ENCODE data around the gene SHKBP1. TPM values are rescaled to one million over a fixed set of nuclear protein-coding genes. Genes with fewer than 3 reads are reported as not detected.
"Not testable (repeated sequence)": the region's sequence is repeated elsewhere in the genome, so short reads cannot be mapped to it uniquely, and the experiment has no call there.

The SHKBP1 gene
- total and polyA plus RNA-seq, 3 experiments from 2014 or later = 103 to 159 (median 104) TPM

GRCh38 chr19:40588110-40588854 is 11.6 kb downstream of the SHKBP1 start:
- Mint-ChIP-seq H3K4me1 (peaks cover 2 to 8% (median 4%) of the 10 kb centered on the region in 3 donors), H3K27ac (peak overlapping the region in 2 of 8 donors; percentile 81 to 88), H3K36me3 (peaks cover 3 to 69% (median 7%) of the 10 kb centered on the region in 3 donors), H3K4me3 (no peak overlapping the region), H3K9me3 (no peaks in the 10 kb centered on the region), H3K27me3 (no peaks in the 10 kb centered on the region)
- H3K27me3 ChIP-seq (ENCODE audit: insufficient read depth, low read length, poor library complexity, severe bottlenecking) = no peaks in the 10 kb centered on the region
- ChIA-PET CTCF (interaction anchor here (1.2 to 2.7 kb wide), 3 partner anchors 10 to 47 kb away, joined by 3 to 7 read pairs (median 3); no protein-coding TSS in a partner anchor), POLR2A (no interaction called here)
- no peak overlapping the region for H3K4me3 ChIP-seq (ENCODE audit: low read length)
- no peak for DNase-seq
- no peaks in the 10 kb centered on the region for H3K4me1 ChIP-seq (ENCODE audit: insufficient read depth, low read length)
- H3K36me3 ChIP-seq (ENCODE audit: insufficient read depth, low read length) = peaks cover 13% of the 10 kb centered on the region
- no peaks in the 10 kb centered on the region for H3K9me3 ChIP-seq (ENCODE audit: low read length)
- H3K27ac ChIP-seq (ENCODE audit: low read depth, low read length) = no peak overlapping the region

GRCh38 chr19:40588926-40589569 is 12.4 kb downstream of the SHKBP1 start:
- no peak for DNase-seq
- peaks cover 3 to 10% (median 6%) of the 10 kb centered on the region in 3 donors for H3K4me1 Mint-ChIP-seq
- no peak overlapping the region for H3K4me3 ChIP-seq (ENCODE audit: low read length)
- H3K27me3 Mint-ChIP-seq = no peaks in the 10 kb centered on the region
- CTCF ChIA-PET = interaction anchor here (1.2 kb wide), 1 partner anchor 19 kb away, joined by 3 read pairs; no protein-coding TSS in a partner anchor
- peaks cover 3 to 63% (median 7%) of the 10 kb centered on the region in 3 donors for H3K36me3 Mint-ChIP-seq
- POLR2A ChIA-PET = no interaction called here
- H3K9me3 Mint-ChIP-seq = no peaks in the 10 kb centered on the region
- H3K4me1 ChIP-seq (ENCODE audit: insufficient read depth, low read length) = no peaks in the 10 kb centered on the region
- H3K4me3 Mint-ChIP-seq = no peak overlapping the region
- H3K27ac Mint-ChIP-seq = no peak overlapping the region
- H3K36me3 ChIP-seq (ENCODE audit: insufficient read depth, low read length) = peaks cover 13% of the 10 kb centered on the region
- H3K27ac ChIP-seq (ENCODE audit: low read depth, low read length) = no peak overlapping the region
- H3K27me3 ChIP-seq (ENCODE audit: insufficient read depth, low read length, poor library complexity, severe bottlenecking) = no peaks in the 10 kb centered on the region
- no peaks in the 10 kb centered on the region for H3K9me3 ChIP-seq (ENCODE audit: low read length)

- H3K9me3 Mint-ChIP-seq = no peaks in the 10 kb centered on the region
- peaks cover 10 to 17% (median 13%) of the 10 kb centered on the region in 3 donors for H3K4me1 Mint-ChIP-seq
- no peaks in the 10 kb centered on the region for H3K27me3 Mint-ChIP-seq
- peak overlapping the region in 2 of 8 donors; percentile 15 to 43 for H3K27ac Mint-ChIP-seq
- peaks cover 8% of the 10 kb centered on the region for H3K4me1 ChIP-seq (ENCODE audit: insufficient read depth, low read length)
- POLR2A ChIA-PET = no interaction called here
- peaks cover 7% of the 10 kb centered on the region for H3K36me3 ChIP-seq (ENCODE audit: insufficient read depth, low read length)
- H3K27ac ChIP-seq (ENCODE audit: low read depth, low read length) = no peak overlapping the region
- no peak overlapping the region for H3K4me3 Mint-ChIP-seq
- H3K36me3 Mint-ChIP-seq = peaks cover 3 to 55% (median 5%) of the 10 kb centered on the region in 3 donors
- no peak overlapping the region for H3K4me3 ChIP-seq (ENCODE audit: low read length)
- H3K27me3 ChIP-seq (ENCODE audit: insufficient read depth, low read length, poor library complexity, severe bottlenecking) = no peaks in the 10 kb centered on the region
- CTCF ChIA-PET = no interaction called here
- no peaks in the 10 kb centered on the region for H3K9me3 ChIP-seq (ENCODE audit: low read length)
- DNase-seq = no peak
Observed at GRCh38 chr19:40589591-40590429, 13.1 kb downstream of the SHKBP1 start.

- Histone ChIP-seq H3K4me1 (ENCODE audit: insufficient read depth, low read length) (peaks cover 9% of the 10 kb centered on the region), H3K9me3 (ENCODE audit: low read length) (no peaks in the 10 kb centered on the region), H3K27ac (ENCODE audit: low read depth, low read length) (no peak overlapping the region), H3K27me3 (ENCODE audit: insufficient read depth, low read length, poor library complexity, severe bottlenecking) (no peaks in the 10 kb centered on the region), H3K36me3 (ENCODE audit: insufficient read depth, low read length) (peaks cover 7% of the 10 kb centered on the region), H3K4me3 (ENCODE audit: low read length) (no peak overlapping the region)
- DNase-seq = no peak
- Mint-ChIP-seq H3K9me3 (no peaks in the 10 kb centered on the region), H3K4me1 (peaks cover 14 to 20% (median 16%) of the 10 kb centered on the region in 3 donors), H3K27ac (no peak overlapping the region), H3K36me3 (peaks cover 3 to 48% (median 4%) of the 10 kb centered on the region in 3 donors), H3K27me3 (no peaks in the 10 kb centered on the region), H3K4me3 (no peak overlapping the region)
- POLR2A ChIA-PET = interaction anchor here (1.1 kb wide), 1 partner anchor 20 kb away, joined by 3 read pairs; no protein-coding TSS in a partner anchor
- CTCF ChIA-PET = no interaction called here
Observed at GRCh38 chr19:40590464-40591265, 14.0 kb downstream of the SHKBP1 start.

- CTCF ChIA-PET; H3K27me3 Mint-ChIP-seq; H3K36me3 ChIP-seq (ENCODE audit: insufficient read depth, low read length); H3K4me1 ChIP-seq (ENCODE audit: insufficient read depth, low read length); H3K27ac ChIP-seq (ENCODE audit: low read depth, low read length); DNase-seq; H3K4me3 Mint-ChIP-seq; H3K4me3 ChIP-seq (ENCODE audit: low read length); H3K9me3 ChIP-seq (ENCODE audit: low read length); H3K9me3 Mint-ChIP-seq; H3K27me3 ChIP-seq (ENCODE audit: insufficient read depth, low read length, poor library complexity, severe bottlenecking): not testable (repeated sequence)
- Mint-ChIP-seq H3K4me1 (peaks cover 14 to 16% (median 15%) of the 10 kb centered on the region in 3 donors), H3K36me3 (peaks cover 0 to 38% (median 1%) of the 10 kb centered on the region in 3 donors), H3K27ac (peak overlapping the region in 2 of 8 donors; percentile 57 to 67)
- POLR2A ChIA-PET = interaction anchor here (1.1 kb wide), 1 partner anchor 21 kb away, joined by 3 read pairs; no protein-coding TSS in a partner anchor
Observed at GRCh38 chr19:40591724-40592123, 15.1 kb downstream of the SHKBP1 start.

GRCh38 chr19:40592170-40592569 is 15.5 kb downstream of the SHKBP1 start:
- Mint-ChIP-seq H3K4me3 (no peak overlapping the region), H3K27ac (peak overlapping the region in 1 of 8 donors; percentile 57), H3K4me1 (peaks cover 14 to 16% (median 15%) of the 10 kb centered on the region in 3 donors), H3K36me3 (peaks cover 0 to 33% (median 0%) of the 10 kb centered on the region in 3 donors), H3K27me3 (peaks cover 3 to 6% of the 10 kb centered on the region in 2 donors), H3K9me3 (no peaks in the 10 kb centered on the region)
- Histone ChIP-seq H3K4me3 (ENCODE audit: low read length) (no peak overlapping the region), H3K9me3 (ENCODE audit: low read length) (no peaks in the 10 kb centered on the region), H3K27me3 (ENCODE audit: insufficient read depth, low read length, poor library complexity, severe bottlenecking) (peaks cover 5% of the 10 kb centered on the region), H3K4me1 (ENCODE audit: insufficient read depth, low read length) (peaks cover 9% of the 10 kb centered on the region), H3K27ac (ENCODE audit: low read depth, low read length) (no peak overlapping the region), H3K36me3 (ENCODE audit: insufficient read depth, low read length) (no peaks in the 10 kb centered on the region)
- ChIA-PET CTCF (interaction anchor here (1.5 kb wide), 1 partner anchor 171 kb away, joined by 3 read pairs; no protein-coding TSS in a partner anchor), POLR2A (interaction anchor here (1.1 kb wide), 1 partner anchor 21 kb away, joined by 3 read pairs; no protein-coding TSS in a partner anchor)
- DNase-seq = no peak

- H3K27ac ChIP-seq (ENCODE audit: low read depth, low read length) = no peak overlapping the region
- DNase-seq = peak in 1 of 5 donors; percentile 60
- H3K27me3 ChIP-seq (ENCODE audit: insufficient read depth, low read length, poor library complexity, severe bottlenecking) = peaks cover 21% of the 10 kb centered on the region
- no peaks in the 10 kb centered on the region for H3K9me3 Mint-ChIP-seq
- H3K36me3 ChIP-seq (ENCODE audit: insufficient read depth, low read length) = no peaks in the 10 kb centered on the region
- ChIA-PET POLR2A (interaction anchor here (0.7 kb wide), 1 partner anchor 16 kb away, joined by 5 read pairs; no protein-coding TSS in a partner anchor), CTCF (interaction anchor here (1.8 to 3.4 kb wide), 2 partner anchors 8 to 41 kb away, joined by 4 to 14 read pairs; no protein-coding TSS in a partner anchor)
- no peak overlapping the region for H3K4me3 ChIP-seq (ENCODE audit: low read length)
- H3K9me3 ChIP-seq (ENCODE audit: low read length) = no peaks in the 10 kb centered on the region
- peaks cover 0 to 18% (median 0%) of the 10 kb centered on the region in 3 donors for H3K36me3 Mint-ChIP-seq
- peaks cover 24 to 28% (median 26%) of the 10 kb centered on the region in 3 donors for H3K4me1 Mint-ChIP-seq
- H3K27me3 Mint-ChIP-seq = peaks cover 19 to 20% of the 10 kb centered on the region in 2 donors
- H3K4me1 ChIP-seq (ENCODE audit: insufficient read depth, low read length) = peaks cover 21% of the 10 kb centered on the region
- peak overlapping the region in 3 of 8 donors; percentile 42 to 61 (median 57) for H3K27ac Mint-ChIP-seq
- peak overlapping the region in 1 of 7 donors; percentile 59 for H3K4me3 Mint-ChIP-seq
Observed at GRCh38 chr19:40594255-40594654, 17.6 kb downstream of the SHKBP1 start.
